HepG2 (cell line): Measurements from ENCODE around the gene CLPSL2. TPM values are rescaled to one million over a fixed set of nuclear protein-coding genes. Genes with fewer than 3 reads are reported as not detected.

Experiments
- ATAC-seq: fragments of 200-7000 bp; cut with Tn5 transposase; 3 replicates; pipeline ENCODE4 v1.9.1; 2020; ENCODE audit warnings: mild to moderate bottlenecking, moderate library complexity
- BruUV-seq: library from RNA; stranded (reverse); fragments of 400-500 nt; replicated peaks from 2 replicates; lab custom pipeline; 2021; lab: Mats Ljungman, UMichigan
- CTCF ChIA-PET: fragments of 300-600 bp; formaldehyde crosslinking; extraction: SDS; loops from one replicate; lab custom pipeline; 2021; ENCODE audit warnings: low total read pairs, inconsistent platforms, low intra/inter-chr PET ratio; lab: Yijun Ruan, JAX
- POLR2A ChIA-PET: fragments of 350-600 bp; sonication (Branson Sonifier 250); formaldehyde crosslinking; loops from one replicate; lab custom pipeline; 2020; ENCODE audit warnings: antibody characterized with exemption, inconsistent platforms; lab: Yijun Ruan, JAX
- DNase-seq: peaks from one replicate; pipeline ENCODE4 v3.0.0-alpha.2; 2015; ENCODE audit warnings: low spot score
- FAIRE-seq: peaks from 3 replicates; lab custom pipeline; 2011; peaks lifted over from hg19 to GRCh38; lab: Jason Lieb, UNC
- H2AFZ ChIP-seq: one replicate; pipeline ENCODE4 v1.6.1; 2011; ENCODE audit warnings: low read length, inconsistent platforms
- H3K27ac ChIP-seq: fragments of 300-600 bp; 3 replicates; pipeline ENCODE4 v1.8.0; 2011; ENCODE audit warnings: mixed run types, mild to moderate bottlenecking, mixed read lengths, low read length, inconsistent platforms; ENCODE audit not compliant: insufficient read depth; ENCODE audit errors: extremely low read length
- H3K27me3 ChIP-seq, 2 experiments: fragments of 200-600 bp in 1 of 2; 2 replicates in 1 of 2; 3 replicates in 1 of 2; pipeline versions ENCODE4 v1.6.0 to v1.8.0; 2011; ENCODE audit warnings: low read length in 2 of 2, mild to moderate bottlenecking in 2 of 2, moderate library complexity in 2 of 2, inconsistent platforms in 1 of 2; ENCODE audit not compliant: insufficient read depth in 2 of 2, control insufficient read depth in 1 of 2
- H3K36me3 ChIP-seq, 2 experiments: fragments of 200-600 bp in 1 of 2; replicated peaks in 1 of 2; 2 replicates in 1 of 2; 3 replicates in 1 of 2; pipeline versions ENCODE4 v1.5.1 to v1.8.0; 2011; ENCODE audit warnings: low read length in 2 of 2, inconsistent platforms in 1 of 2; ENCODE audit not compliant: insufficient read depth in 2 of 2, control insufficient read depth in 1 of 2
- H3K4me1 ChIP-seq: 2 replicates; pipeline ENCODE4 v1.5.1; 2012; ENCODE audit warnings: low read length, inconsistent platforms; ENCODE audit not compliant: insufficient read depth
- H3K4me2 ChIP-seq: 2 replicates; pipeline ENCODE4 v1.6.0; 2011; ENCODE audit warnings: low read depth, low read length, inconsistent platforms
- H3K4me3 ChIP-seq, 3 experiments: fragments of 200-600 bp in 1 of 3; sonication (generic), shearing (Covaris generic) in 1 of 3; replicated peaks in 1 of 3; 2 replicates each; pipeline ENCODE4 v1.5.1; 2011 to 2016; ENCODE audit warnings: low read length in 3 of 3, inconsistent platforms in 2 of 3, low read depth in 2 of 3, mild to moderate bottlenecking in 2 of 3, control low read depth in 1 of 3, mixed read lengths in 1 of 3; ENCODE audit not compliant: insufficient read depth in 1 of 3
- H3K79me2 ChIP-seq: one replicate; pipeline ENCODE4 v1.6.1; 2011; ENCODE audit warnings: low read length, inconsistent platforms; ENCODE audit not compliant: insufficient read depth
- H3K9ac ChIP-seq: 2 replicates; pipeline ENCODE4 v1.6.0; 2011; ENCODE audit warnings: mild to moderate bottlenecking, low read depth, low read length, inconsistent platforms; ENCODE audit not compliant: insufficient read depth
- H3K9me3 ChIP-seq: 2 replicates; pipeline ENCODE4 v1.5.1; 2012; ENCODE audit warnings: mild to moderate bottlenecking, low read length
- H4K20me1 ChIP-seq: 2 replicates; pipeline ENCODE4 v1.6.0; 2011; ENCODE audit warnings: inconsistent platforms, mild to moderate bottlenecking, low read length, moderate library complexity; ENCODE audit not compliant: insufficient read depth
- ATM ChIP-seq: fragments of 450-650 bp; IDR thresholded peaks from 2 replicates; pipeline ENCODE4 v1.7.1; 2017; ENCODE audit warnings: mild to moderate bottlenecking, borderline replicate concordance
- CREBL2 ChIP-seq: sonication (generic); formaldehyde crosslinking; IDR thresholded peaks from 2 replicates; pipeline ENCODE4 v1.8.1; 2023; ENCODE audit warnings: missing genetic modification reagents, mild to moderate bottlenecking, borderline replicate concordance
- CSRNP2 ChIP-seq: sonication (generic); formaldehyde crosslinking; conservative IDR thresholded peaks from 2 replicates; pipeline ENCODE4 v1.8.0; 2022; ENCODE audit warnings: low read depth, missing genetic modification reagents
- ELF1 ChIP-seq: sonication (generic); formaldehyde crosslinking; IDR thresholded peaks from 2 replicates; pipeline ENCODE4 v1.4.0; 2020; ENCODE audit warnings: missing genetic modification reagents
- FLYWCH1 ChIP-seq: sonication (generic); formaldehyde crosslinking; IDR thresholded peaks from 2 replicates; pipeline ENCODE4 v1.8.1; 2023; ENCODE audit warnings: mild to moderate bottlenecking, missing genetic modification reagents
- FOSL2 ChIP-seq: sonication (generic); formaldehyde crosslinking; IDR thresholded peaks from 2 replicates; pipeline ENCODE4 v1.4.0; 2020; ENCODE audit warnings: missing genetic modification reagents
- IKZF4 ChIP-seq: sonication (generic); formaldehyde crosslinking; IDR thresholded peaks from 2 replicates; pipeline ENCODE4 v1.5.1; 2020; ENCODE audit warnings: borderline replicate concordance, mild to moderate bottlenecking, low read depth, missing genetic modification reagents; ENCODE audit errors: not compliant biosample characterization
- KDM5A ChIP-seq: fragments of 200-600 bp; sonication (generic); IDR thresholded peaks from 2 replicates; pipeline ENCODE4 v1.7.0; 2018; ENCODE audit warnings: antibody characterized with exemption, mild to moderate bottlenecking, low read length, borderline replicate concordance
- MEIS2 ChIP-seq: sonication (generic); formaldehyde crosslinking; IDR thresholded peaks from 2 replicates; pipeline ENCODE4 v1.9.0; 2021; ENCODE audit warnings: mild to moderate bottlenecking, missing genetic modification reagents
- NR2C2 ChIP-seq: sonication (generic); formaldehyde crosslinking; IDR thresholded peaks from 2 replicates; pipeline ENCODE4 v1.4.0; 2020; ENCODE audit warnings: missing genetic modification reagents, mild to moderate bottlenecking, moderate library complexity, borderline replicate concordance
- NR3C1 ChIP-seq: sonication (generic); formaldehyde crosslinking; IDR thresholded peaks from 2 replicates; pipeline ENCODE4 v1.4.0; 2020; ENCODE audit warnings: missing genetic modification reagents
- REL ChIP-seq: sonication (generic); formaldehyde crosslinking; conservative IDR thresholded peaks from 2 replicates; pipeline ENCODE4 v1.8.0; 2022; ENCODE audit warnings: mild to moderate bottlenecking, missing genetic modification reagents, moderate library complexity
- TOPORS ChIP-seq: sonication (generic); formaldehyde crosslinking; IDR thresholded peaks from 2 replicates; pipeline ENCODE4 v1.8.0; 2023; ENCODE audit warnings: mild to moderate bottlenecking, missing genetic modification reagents
- ZBTB44 ChIP-seq: sonication (generic); formaldehyde crosslinking; IDR thresholded peaks from 2 replicates; pipeline ENCODE4 v1.4.0; 2020; ENCODE audit warnings: missing genetic modification reagents
- ZBTB7A ChIP-seq: sonication (generic); formaldehyde crosslinking; IDR thresholded peaks from 2 replicates; pipeline ENCODE4 v1.8.0; 2022; ENCODE audit warnings: mild to moderate bottlenecking, missing genetic modification reagents
- ZC3H4 ChIP-seq: sonication (generic); formaldehyde crosslinking; IDR thresholded peaks from 2 replicates; pipeline ENCODE4 v1.4.0; 2020; ENCODE audit warnings: missing genetic modification reagents, borderline replicate concordance
- ZNF256 ChIP-seq: sonication (generic); formaldehyde crosslinking; conservative IDR thresholded peaks from 2 replicates; pipeline ENCODE4 v1.4.0; 2020; ENCODE audit warnings: missing genetic modification reagents
- ZNF484 ChIP-seq: sonication (generic); formaldehyde crosslinking; IDR thresholded peaks from 2 replicates; pipeline ENCODE4 v1.5.1; 2020; ENCODE audit warnings: mild to moderate bottlenecking, low read depth, missing genetic modification reagents, borderline replicate concordance
- ZNF564 ChIP-seq: sonication (generic); formaldehyde crosslinking; IDR thresholded peaks from 2 replicates; pipeline ENCODE4 v1.8.1; 2023; ENCODE audit warnings: mild to moderate bottlenecking, missing genetic modification reagents
- ZNF598 ChIP-seq: sonication (generic); formaldehyde crosslinking; IDR thresholded peaks from 2 replicates; pipeline ENCODE4 v1.5.1; 2020; ENCODE audit warnings: mild to moderate bottlenecking, missing genetic modification reagents, borderline replicate concordance
- ZNF790 ChIP-seq: sonication (generic); formaldehyde crosslinking; IDR thresholded peaks from 2 replicates; pipeline ENCODE4 v1.8.0; 2022; ENCODE audit warnings: missing genetic modification reagents, mild to moderate bottlenecking, borderline replicate concordance
- WGBS: methylation state at CpG from one replicate; pipeline ENCODE4 v1.1.6; 2017; ENCODE audit warnings: low lambda C conversion rate; 5-methylcytosine and 5-hydroxymethylcytosine counted together
- in situ Hi-C: cut with HindIII; loops from 2 replicates; pipeline ENCODE4 v1.10.0; 2017; ENCODE audit warnings: low pct_unique_long_range_greater_than_20kb; ENCODE audit not compliant: extremely low pct_ligation_motif_present
- intact Hi-C: fragments of 100-400 bp; cut with micrococcal nuclease; formaldehyde crosslinking; loops from one replicate; pipeline ENCODE4 v1.10.0; 2022; ENCODE audit not compliant: unreplicated experiment
- polyA plus RNA-seq, 8 experiments: library from polyadenylated mRNA; depleted of rRNA in 3 of 8; stranded (reverse) in 7 of 8; unstranded in 1 of 8; fragments of >200 nt; fragmentation: Illumina TruSeq in 4 of 8; extraction: Trizol in 4 of 8; gene quantifications; 2 replicates each; pipeline versions ENCODE4 v1.2.1 to v1.2.3, GENCODE V29; 2011 to 2016; ENCODE audit warnings: low read depth in 4 of 8, missing spikeins in 1 of 8, mixed read lengths in 1 of 8; ENCODE audit not compliant: insufficient read depth in 1 of 8
- total RNA-seq, 5 experiments: library from RNA; depleted of rRNA; stranded (reverse); fragments of >200 nt; fragmentation: Illumina TruSeq; extraction: Trizol; gene quantifications; 2 replicates each; pipeline ENCODE4 v1.2.3, GENCODE V29; 2016; ENCODE audit warnings: low read depth in 1 of 5

Gene CLPSL2
- total and polyA plus RNA-seq, 2 of the 13 experiments (the other 11 are each of a cell fraction or from before 2014, with no cell fraction given) = not detected

GRCh38 chr6:35804996-35805736, 28.8 kb downstream of the CLPSL2 start, which contains the start of gene LHFPL5:
Gene LHFPL5, plus strand, starts transcription at chr6:35805352. Its CDS starts 319 bp downstream, at chr6:35805671.
- intact Hi-C loops = no loop called here
- in situ Hi-C loops = no loop called here
- peak; percentile 99 for ATAC-seq
- peak within 1 kb of the TSS; percentile 98 for H3K4me2 ChIP-seq
- H3K4me1 ChIP-seq = no peaks in the 10 kb centered on the region
- no peak within 1 kb of the TSS for H3K9ac ChIP-seq
- H3K4me3 ChIP-seq = peak within 1 kb of the TSS; percentile 15 to 74 (median 55); a peak in 5 of 6 replicates
- H3K27ac ChIP-seq = no peak within 1 kb of the TSS
- no peaks in the 10 kb centered on the region for H3K79me2 ChIP-seq
- no peaks in the 10 kb centered on the region for H3K9me3 ChIP-seq
- H3K36me3 ChIP-seq = no peaks in the 10 kb centered on the region
- WGBS = 13% methylated on average over 24 of the region's 40 CpGs
- no peaks in the 10 kb centered on the region for H3K27me3 ChIP-seq
- peak; percentile 32 for DNase-seq
- peak; percentile 34 for FAIRE-seq
- H4K20me1 ChIP-seq = no peaks in the 10 kb centered on the region; the same call in 1 of the 2 replicates
- BruUV-seq = no TSS peak
- ChIA-PET CTCF (no interaction called here), POLR2A (interaction anchor here (0.6 kb wide), 1 partner anchor 59 kb away, joined by 3 read pairs; no protein-coding TSS in a partner anchor)
- H2AFZ ChIP-seq = peak within 1 kb of the TSS; percentile 76
- TF ChIP-seq ZBTB44 (CRISPR knock-in tag) (peak; percentile 99), ZC3H4 (no peak), IKZF4 (CRISPR knock-in tag) (peak; percentile 100), FOSL2 (CRISPR knock-in tag) (peak; percentile 84), ZNF484 (peak; percentile 93; the same call in 1 of the 2 replicates), FLYWCH1 (CRISPR knock-in tag) (peak; percentile 94), ZNF564 (CRISPR knock-in tag) (peak; percentile 96), ZBTB7A (CRISPR knock-in tag) (peak; percentile 78; the same call in 1 of the 2 replicates), CREBL2 (peak; percentile 95; the same call in 1 of the 2 replicates), TOPORS (CRISPR knock-in tag) (peak; percentile 97), CSRNP2 (CRISPR knock-in tag) (peak; percentile 96), ZNF790 (CRISPR knock-in tag) (peak; percentile 99), REL (CRISPR knock-in tag) (peak; percentile 99), KDM5A (no peak), ZNF598 (CRISPR knock-in tag) (peak; percentile 98; the same call in 1 of the 2 replicates), ATM (no peak), NR2C2 (peak; percentile 67), ELF1 (CRISPR knock-in tag) (peak; percentile 74), ZNF256 (CRISPR knock-in tag) (peak; percentile 98), NR3C1 (peak; percentile 94; the same call in 1 of the 2 replicates), MEIS2 (CRISPR knock-in tag) (peak; percentile 98)
